G401.6 (cell line): ENCODE measurements around the gene DCXR.

ENCODE experiments used
- FAIRE-seq: peaks from 2 replicates; lab custom pipeline; 2012; peaks lifted over from hg19 to GRCh38; lab: Jason Lieb, UNC

DCXR gene

DNA sequence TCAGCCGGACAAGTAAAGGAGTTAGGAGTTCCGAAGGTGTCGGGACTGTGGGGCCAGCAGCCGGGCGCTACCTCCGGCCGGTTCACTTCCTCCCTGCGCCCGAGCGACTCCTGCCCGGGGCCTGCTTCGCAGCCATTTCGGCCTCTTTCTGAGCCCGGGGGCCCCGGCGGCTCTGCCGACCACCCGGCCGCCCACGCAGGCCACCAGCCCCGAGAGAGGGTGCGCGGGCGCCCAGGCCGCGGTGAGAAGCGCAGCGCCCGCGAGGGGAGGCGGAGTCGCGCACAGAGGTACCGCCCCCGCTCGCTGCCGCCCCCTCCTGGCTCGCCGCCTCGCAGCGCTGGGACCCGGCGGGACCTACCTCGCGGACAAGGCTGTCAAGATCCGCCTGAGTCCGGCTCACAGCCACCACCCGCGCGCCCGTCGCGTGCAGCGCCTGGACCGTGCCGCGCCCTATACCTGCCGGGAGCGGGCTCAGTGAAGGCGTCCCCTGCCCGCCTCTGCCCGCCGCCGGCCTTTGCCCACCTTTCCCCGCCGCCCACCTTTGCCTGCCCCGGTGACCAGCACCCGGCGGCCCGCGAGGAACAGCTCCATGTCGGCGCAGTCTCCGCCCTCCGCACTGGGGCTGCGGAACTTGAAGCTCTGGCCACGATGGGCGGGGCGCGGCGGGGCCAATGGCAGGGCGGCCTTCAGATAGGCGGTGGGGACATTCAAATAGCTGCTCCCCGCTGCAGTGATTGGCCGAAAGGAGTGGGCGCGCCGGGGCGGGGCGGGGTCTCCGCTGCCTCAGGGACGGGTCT is at the start of gene DCXR:
DCXR (minus strand) TSS at position 606 of the 797 bp plus-strand sequence; CDS start at position 591, 15 bp downstream.
- FAIRE-seq = peak; percentile 95

DNA sequence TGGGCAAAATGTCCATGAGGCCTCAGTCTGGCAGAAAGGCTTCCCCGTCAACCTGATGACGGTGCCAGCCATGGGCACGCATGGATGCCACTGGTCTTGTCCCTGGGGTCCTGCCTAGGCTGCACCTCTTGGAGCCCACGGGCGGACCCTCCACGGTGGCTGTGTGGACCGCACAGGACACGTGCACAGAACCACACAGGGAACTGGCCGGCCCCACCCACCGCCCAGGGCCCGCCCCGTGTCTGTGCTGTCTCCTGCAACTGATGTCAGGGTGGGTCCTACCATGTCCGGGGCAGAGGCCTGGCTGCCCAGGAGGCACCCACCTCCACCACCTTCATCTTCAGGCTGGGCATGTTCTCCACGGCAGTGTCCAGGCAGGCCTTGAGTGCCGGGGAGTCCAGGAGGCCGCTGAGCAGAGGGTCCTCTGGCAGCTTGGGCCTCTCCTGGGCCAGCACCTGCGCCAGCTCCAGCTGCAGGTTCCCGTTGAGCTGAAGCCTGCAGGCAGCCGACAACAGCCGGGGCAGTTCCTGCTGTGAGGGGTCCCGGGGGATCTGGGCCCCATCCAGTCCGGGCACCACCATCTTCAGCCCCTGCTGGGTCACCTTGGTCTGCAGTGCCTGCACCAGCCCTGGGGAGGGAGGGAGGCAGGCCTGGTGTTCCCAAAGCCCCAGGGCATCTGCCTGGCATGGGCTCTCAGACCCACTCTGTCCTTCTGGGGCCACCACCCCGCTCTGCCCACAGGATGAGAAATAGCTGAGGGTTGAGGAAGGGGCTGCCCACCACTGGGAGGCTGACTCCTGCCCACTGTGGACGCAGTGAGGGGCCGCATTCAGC is 48.7 kb upstream of the DCXR start:
- FAIRE-seq = no peak

DNA sequence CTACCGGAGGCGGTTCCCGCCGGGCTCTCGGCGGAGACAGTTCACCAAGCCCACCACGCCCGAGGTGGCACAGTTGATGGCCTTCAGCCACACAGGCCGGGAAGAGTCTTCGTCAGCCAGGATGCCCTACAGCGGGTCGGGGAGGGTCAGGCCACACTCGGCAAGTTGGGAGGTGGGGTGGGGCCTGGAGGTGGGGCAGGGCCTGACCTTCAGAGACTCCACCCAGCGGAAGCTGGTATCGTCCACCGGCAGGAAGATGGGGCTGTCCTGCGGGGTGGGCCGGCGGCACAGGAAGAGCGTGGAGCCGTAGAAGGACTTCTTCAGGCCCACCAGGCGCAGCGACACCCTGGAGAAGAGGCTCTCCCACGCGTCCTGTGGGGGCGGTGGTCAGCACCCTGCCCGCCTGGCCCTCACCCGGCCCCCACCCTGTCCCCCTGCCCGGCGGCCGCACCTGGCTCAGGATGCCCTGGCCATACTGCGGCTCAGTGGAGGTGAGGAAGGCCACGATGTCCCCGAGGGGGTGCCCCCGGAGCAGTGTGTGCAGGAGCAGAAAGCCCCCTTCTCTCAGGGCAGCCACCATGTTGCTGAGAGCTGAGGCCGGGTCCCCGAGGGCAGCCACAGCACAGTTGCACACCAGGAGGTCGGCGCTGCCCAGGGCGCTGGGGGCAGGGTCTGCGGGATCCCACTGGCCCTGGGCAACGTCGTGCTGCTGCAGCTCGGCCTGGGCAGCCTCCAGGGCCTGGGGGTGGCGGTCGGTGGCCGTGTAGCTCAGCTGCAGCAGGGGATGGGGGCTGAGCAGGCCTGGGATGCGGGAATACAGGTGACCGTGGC is 47.7 kb upstream of the DCXR start:
- FAIRE-seq = no peak

DNA sequence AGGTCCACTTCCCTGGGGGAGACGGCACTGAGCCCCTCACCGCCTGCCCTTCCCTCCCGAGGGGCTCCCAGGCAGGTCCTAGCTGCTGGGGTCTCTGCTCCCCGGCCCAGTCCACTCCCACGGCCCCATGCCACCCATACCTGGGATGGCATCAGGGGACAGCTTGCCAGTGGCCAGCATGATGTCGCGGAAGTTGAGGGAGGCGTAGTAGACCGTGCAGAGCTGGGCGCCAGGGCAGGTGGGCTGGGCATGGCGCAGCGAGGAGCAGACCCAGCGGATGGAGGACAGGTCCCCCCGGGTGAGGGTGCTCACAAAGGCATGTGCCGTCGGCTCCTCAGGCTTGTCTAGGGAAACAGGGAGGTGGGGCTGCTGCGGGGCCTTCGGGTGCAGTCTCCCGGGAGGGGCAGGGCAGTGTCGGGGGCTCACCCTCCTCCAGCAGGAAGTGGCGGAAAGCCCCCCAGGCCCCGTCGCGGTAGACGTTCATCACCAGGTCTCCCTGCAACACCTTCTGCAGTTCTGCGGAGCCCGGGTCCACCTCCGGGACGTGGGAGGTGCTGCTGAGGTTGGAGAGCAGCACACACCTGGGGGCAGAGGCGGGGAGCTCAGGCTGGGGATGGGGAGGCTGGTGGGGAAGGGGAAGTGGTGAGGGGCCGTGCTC is 47.0 kb upstream of the DCXR start:
- no peak for FAIRE-seq

- no peak for FAIRE-seq
Observed at GRCh38 chr17:82083533-82084359, 46.2 kb upstream of the DCXR start.

GRCh38 chr17:82083009-82083408 is 45.5 kb upstream of the DCXR start:
- no peak for FAIRE-seq

- no peak for FAIRE-seq
Observed at GRCh38 chr17:82082456-82082855, 45.0 kb upstream of the DCXR start.

DNA sequence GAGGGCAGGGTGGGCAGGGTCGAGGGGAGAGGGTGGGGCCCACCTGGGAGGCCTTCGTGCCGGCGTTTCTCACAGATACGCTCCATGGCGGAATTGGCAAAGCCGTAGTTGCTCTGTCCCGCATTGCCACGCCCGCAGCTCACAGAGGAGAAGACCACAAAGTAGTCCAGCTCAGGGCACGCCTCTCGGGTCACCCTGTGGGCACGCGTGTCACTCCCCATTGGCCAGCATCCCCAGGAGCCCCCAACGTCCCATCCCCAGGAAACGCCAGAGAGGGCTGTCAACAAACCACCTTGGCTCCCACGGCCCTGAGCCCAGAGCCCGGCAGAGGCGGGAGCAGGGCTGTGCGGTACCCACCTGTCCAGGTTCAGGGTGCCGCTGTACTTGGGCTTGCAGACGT is 44.5 kb upstream of the DCXR start:
- FAIRE-seq = no peak

DNA sequence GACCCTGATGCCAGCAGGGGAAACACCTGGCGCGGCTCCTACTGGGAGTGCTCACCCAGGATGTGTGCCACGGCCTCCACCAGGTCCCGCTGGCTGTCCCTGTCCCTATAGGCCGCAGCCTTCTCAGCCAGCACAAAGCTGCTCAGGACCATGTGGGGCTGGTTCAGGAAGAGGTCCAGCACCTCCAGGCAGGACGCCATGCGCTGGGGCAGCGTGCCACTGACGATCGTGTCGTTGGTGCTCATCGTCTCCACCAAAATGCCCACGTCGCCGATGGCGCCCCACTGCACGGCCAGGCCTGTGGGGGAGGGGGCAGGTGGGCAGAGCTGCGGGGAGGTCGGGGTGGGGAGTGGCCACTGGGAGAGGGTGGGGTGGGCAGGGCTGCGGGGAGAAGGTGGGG is 44.0 kb upstream of the DCXR start:
- no peak for FAIRE-seq

DNA sequence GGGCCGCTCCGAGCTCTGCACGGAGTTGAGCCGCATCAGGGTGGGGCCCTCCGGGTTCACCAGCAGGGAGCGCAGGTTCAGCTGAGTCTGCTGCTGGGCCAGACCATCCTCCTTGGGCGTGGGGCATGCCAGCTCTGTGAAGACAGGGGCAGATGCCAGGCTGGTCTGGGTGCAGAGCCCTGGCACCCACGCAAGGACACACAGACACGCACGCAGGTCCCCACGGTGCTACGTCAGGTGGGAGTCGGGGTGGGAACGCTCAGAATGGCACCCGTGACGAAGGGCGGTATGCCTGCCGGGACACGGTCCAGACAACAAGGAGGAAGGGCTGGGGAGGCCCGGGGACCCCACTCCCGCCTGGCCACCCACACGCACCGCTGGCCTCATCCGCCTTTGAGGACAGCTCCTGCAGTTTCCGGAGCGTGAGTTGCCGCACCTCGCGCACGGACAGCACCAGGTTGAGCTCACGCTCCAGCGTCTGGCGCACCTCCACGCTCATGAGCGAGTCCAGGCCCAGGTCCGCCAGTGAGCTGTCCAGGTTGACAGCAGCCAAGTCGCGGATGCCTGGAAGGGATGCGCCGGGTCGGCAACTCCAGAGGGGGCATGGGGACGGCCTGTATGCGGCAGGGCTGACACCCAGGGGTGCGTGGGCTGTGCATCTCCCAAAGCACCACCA is 43.4 kb upstream of the DCXR start:
- no peak for FAIRE-seq

DNA sequence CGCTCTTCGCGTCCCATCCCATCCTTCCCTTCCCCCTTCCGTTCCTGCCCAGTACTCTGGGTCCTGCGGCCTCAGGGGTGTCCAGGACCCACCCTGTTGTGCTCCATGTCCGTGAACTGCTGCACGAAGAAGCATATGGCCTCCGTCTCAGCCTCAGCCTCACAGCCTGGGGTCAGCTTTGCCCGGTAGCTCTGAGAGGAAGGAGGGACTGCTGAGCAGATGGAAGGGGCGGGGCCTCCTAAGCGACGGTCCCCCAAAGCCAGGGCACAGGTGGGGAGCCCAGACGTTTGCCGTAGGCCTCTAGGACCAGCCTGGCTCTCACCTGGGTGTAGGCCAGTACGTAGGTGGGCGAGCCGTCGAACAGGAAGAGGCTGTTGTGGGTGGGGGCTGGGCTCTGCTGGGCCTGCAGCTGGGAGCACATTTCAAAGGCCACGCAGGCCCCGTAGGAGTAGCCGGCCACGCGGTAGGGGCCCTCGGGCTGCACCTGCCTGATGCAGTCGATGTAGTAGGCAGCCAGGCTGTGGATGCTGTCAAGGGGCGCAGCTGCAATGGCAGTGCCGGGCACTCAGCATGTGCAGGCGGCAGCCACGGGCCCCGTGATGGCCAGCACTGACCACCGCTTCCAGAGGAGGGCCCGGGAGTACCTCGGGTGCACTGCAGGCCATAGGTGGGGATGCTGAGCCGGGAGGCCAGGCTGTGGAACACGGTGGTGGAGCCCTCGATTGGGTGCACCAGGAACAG is 42.7 kb upstream of the DCXR start:
- no peak for FAIRE-seq

DNA sequence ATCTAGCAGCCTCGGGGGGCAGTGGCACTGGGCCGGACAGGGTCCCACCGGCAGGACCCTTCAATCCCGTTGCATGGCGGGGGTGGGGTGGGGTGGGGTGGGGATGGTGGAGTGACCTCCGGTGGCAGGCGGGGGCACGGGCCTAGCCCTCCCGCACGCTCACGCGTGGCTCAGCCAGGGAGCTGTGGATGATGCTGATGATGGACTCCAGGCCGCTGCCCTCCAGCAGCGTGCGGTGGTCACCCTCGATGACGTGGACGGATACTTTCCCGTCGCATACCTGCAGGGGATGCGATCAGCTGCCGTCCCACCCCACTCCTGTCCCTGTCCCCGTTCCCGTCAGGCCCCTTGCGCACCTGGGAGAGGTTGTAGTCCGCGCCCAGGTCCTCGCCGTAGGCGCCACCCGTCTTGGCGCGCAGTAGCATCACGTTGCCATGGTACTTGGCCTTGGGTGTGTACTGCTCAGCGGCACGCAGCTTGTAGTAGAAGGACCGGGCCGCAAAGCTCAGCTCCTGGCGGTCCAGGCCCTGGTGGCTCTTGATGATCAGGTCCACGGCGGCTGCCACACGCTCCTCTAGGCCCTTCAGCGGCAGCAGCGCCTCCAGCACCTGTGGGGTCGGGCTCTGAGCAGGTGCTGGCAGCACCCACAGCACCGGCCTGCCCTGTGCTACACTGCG is 41.6 kb upstream of the DCXR start:
- no peak for FAIRE-seq

GRCh38 chr17:82078433-82078832 is 40.9 kb upstream of the DCXR start:
- no peak for FAIRE-seq

GRCh38 chr17:82077617-82078358 is 40.3 kb upstream of the DCXR start:
- peak; percentile 36 for FAIRE-seq

DNA sequence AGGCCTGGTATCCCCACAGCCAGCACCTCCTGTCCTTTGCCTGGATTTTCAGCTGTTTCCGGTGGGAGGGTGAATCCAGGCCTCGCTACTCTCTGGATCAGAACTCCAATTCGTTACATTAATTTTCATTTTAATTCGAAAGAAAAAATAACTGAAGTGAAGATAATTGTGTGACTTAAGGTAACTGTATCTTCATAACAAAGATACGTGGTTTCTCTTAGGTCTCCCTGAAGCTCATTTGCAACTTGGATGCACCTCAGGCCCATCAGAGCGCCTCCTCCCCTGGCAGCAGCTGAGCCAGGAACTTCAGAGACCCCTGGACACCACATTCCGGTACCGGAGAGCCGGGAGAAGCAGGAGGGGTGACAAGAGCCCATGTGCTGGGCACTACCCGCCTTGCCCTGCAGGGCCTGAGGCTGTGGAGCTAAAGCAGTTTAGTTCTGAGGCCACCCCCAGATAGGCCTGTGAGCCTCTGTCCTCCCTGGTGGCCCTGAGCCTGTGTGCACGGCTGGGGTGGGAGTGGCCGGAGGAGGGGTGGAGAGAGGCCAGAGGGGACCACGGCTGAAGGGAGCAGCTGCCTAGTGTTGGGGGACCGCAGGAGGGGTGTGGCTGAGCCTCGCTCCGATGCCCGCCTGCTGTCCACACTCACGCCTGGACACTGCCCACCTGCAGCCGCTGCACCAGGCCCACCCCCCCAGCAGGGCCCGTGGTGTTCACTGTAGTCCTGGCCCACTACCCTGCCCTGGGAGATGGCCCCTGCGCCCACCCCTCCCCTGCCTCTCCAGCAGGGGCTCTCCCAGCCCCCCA is 39.5 kb upstream of the DCXR start:
- FAIRE-seq = no peak

GRCh38 chr17:82076018-82076784 is 38.7 kb upstream of the DCXR start:
- peak; percentile 8 for FAIRE-seq

DNA sequence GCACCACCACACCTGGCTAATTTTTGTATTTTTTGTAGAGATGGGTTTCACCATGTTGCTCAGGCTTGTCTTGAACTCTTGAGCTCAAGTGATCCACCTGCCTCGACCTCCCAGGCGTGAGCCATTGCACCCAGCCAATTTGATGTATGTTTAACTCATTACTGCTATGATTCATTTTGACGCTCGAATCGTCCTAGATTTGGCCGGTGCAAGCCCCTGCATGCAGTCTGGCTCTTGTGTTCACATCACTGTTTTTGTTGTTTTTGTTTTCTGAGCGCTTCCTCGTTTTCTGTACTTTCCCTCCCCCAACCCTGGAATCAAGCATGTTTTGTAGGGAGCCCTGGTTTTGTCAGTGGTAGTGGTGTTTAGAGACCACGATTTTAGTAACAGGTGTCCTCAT is 35.9 kb upstream of the DCXR start:
- FAIRE-seq = no peak
